IMR-90 (cell line): ENCODE data around the gene PLPP7. TPM values are rescaled to one million over a fixed set of nuclear protein-coding genes. Genes with fewer than 3 reads are reported as not detected.

Experiments used
- ATAC-seq: fragments of 200-7000 bp; cut with Tn5 transposase; 2 replicates; pipeline ENCODE4 v1.9.1; 2020; ENCODE audit warnings: low read depth, mild to moderate bottlenecking, moderate library complexity
- BruUV-seq: library from RNA; stranded (reverse); fragments of 400-500 nt; replicated peaks from 2 replicates; lab custom pipeline; 2021; lab: Mats Ljungman, UMichigan
- CTCF ChIA-PET: fragments of 300-600 bp; formaldehyde crosslinking; extraction: SDS; loops from one replicate; lab custom pipeline; 2021; ENCODE audit warnings: antibody characterized with exemption; lab: Yijun Ruan, JAX
- POLR2A ChIA-PET: fragments of 300-600 bp; sonication (Branson Sonifier 250); formaldehyde crosslinking; loops from one replicate; lab custom pipeline; 2022; ENCODE audit warnings: antibody characterized with exemption; ENCODE audit not compliant: unreplicated experiment; lab: Charles Lee
- DNase-seq: peaks from one replicate; pipeline ENCODE4 v3.0.0; 2013
- H2AFZ ChIP-seq: replicated peaks from 2 replicates; pipeline ENCODE3; 2013; ENCODE audit warnings: low read length, mild to moderate bottlenecking; ENCODE audit not compliant: poor library complexity
- H2AK5ac ChIP-seq: 2 replicates; pipeline ENCODE4 v1.6.1; 2013; ENCODE audit warnings: low read depth, low read length, inconsistent platforms
- H2AK9ac ChIP-seq: replicated peaks from 2 replicates; pipeline ENCODE3; 2013; ENCODE audit warnings: mild to moderate bottlenecking, low read depth, low read length, moderate library complexity; ENCODE audit not compliant: poor library complexity
- H2BK120ac ChIP-seq: 2 replicates; pipeline ENCODE4 v1.6.1; 2013; ENCODE audit warnings: low read depth, low read length, inconsistent platforms
- H2BK15ac ChIP-seq: 3 replicates; pipeline ENCODE4 v1.6.1; 2013; ENCODE audit warnings: low read depth, low read length, inconsistent platforms
- H2BK20ac ChIP-seq: 2 replicates; pipeline ENCODE4 v1.6.1; 2013; ENCODE audit warnings: low read depth, mild to moderate bottlenecking, inconsistent platforms, low read length, moderate library complexity
- H2BK5ac ChIP-seq: 2 replicates; pipeline ENCODE4 v1.6.1; 2013; ENCODE audit warnings: mild to moderate bottlenecking, low read depth, low read length, inconsistent platforms; ENCODE audit not compliant: poor library complexity, severe bottlenecking
- H3K14ac ChIP-seq: replicated peaks from 2 replicates; pipeline ENCODE4 v1.6.1; 2013; ENCODE audit warnings: low read depth, low read length, inconsistent platforms
- H3K18ac ChIP-seq: 2 replicates; pipeline ENCODE4 v1.6.1; 2013; ENCODE audit warnings: low read depth, low read length, control low read depth
- H3K23ac ChIP-seq: 2 replicates; pipeline ENCODE4 v1.6.1; 2013; ENCODE audit warnings: low read depth, low read length, inconsistent platforms
- H3K27ac ChIP-seq: 2 replicates; pipeline ENCODE4 v1.5.1; 2013; ENCODE audit warnings: mild to moderate bottlenecking, control low read depth, low read length; ENCODE audit not compliant: insufficient read depth
- H3K27me3 ChIP-seq: 2 replicates; pipeline ENCODE4 v1.6.1; 2013; ENCODE audit warnings: low read length; ENCODE audit not compliant: control insufficient read depth, insufficient read depth
- H3K36me3 ChIP-seq: 2 replicates; pipeline ENCODE4 v1.6.1; 2013; ENCODE audit warnings: low read length, mixed read lengths; ENCODE audit not compliant: control insufficient read depth, insufficient read depth
- H3K4ac ChIP-seq: 2 replicates; pipeline ENCODE4 v1.6.1; 2013; ENCODE audit warnings: low read depth, low read length, inconsistent platforms
- H3K4me1 ChIP-seq: 2 replicates; pipeline ENCODE4 v1.6.1; 2013; ENCODE audit warnings: low read length, mixed read lengths; ENCODE audit not compliant: control insufficient read depth, insufficient read depth
- H3K4me2 ChIP-seq: 2 replicates; pipeline ENCODE4 v1.6.1; 2013; ENCODE audit warnings: low read depth, mild to moderate bottlenecking, control low read depth, low read length, moderate library complexity
- H3K4me3 ChIP-seq: 2 replicates; pipeline ENCODE4 v1.5.1; 2013; ENCODE audit warnings: low read depth, mild to moderate bottlenecking, control low read depth, low read length, moderate library complexity; ENCODE audit not compliant: insufficient read depth
- H3K56ac ChIP-seq: 2 replicates; pipeline ENCODE4 v1.6.1; 2013; ENCODE audit warnings: low read length, inconsistent platforms; ENCODE audit not compliant: insufficient read depth; ENCODE audit errors: extremely low read depth
- H3K79me1 ChIP-seq, 2 experiments: 2 replicates each; pipeline ENCODE4 v1.6.1; 2013; ENCODE audit warnings: low read length in 2 of 2, inconsistent platforms in 1 of 2, low read depth in 1 of 2
- H3K9ac ChIP-seq: 2 replicates; pipeline ENCODE4 v1.6.1; 2013; ENCODE audit warnings: low read depth, low read length, control low read depth
- H3K9me1 ChIP-seq: 2 replicates; pipeline ENCODE4 v1.6.1; 2013; ENCODE audit warnings: low read length, inconsistent platforms; ENCODE audit not compliant: insufficient read depth
- H3K9me3 ChIP-seq: 2 replicates; pipeline ENCODE4 v1.6.1; 2013; ENCODE audit warnings: low read length; ENCODE audit not compliant: control insufficient read depth, insufficient read depth
- H4K20me1 ChIP-seq: 2 replicates; pipeline ENCODE4 v1.6.1; 2013; ENCODE audit warnings: low read length, inconsistent platforms; ENCODE audit not compliant: insufficient read depth
- H4K5ac ChIP-seq: 2 replicates; pipeline ENCODE4 v1.6.1; 2013; ENCODE audit warnings: mild to moderate bottlenecking, low read depth, low read length, control low read depth
- H4K8ac ChIP-seq, 2 experiments: 2 replicates each; pipeline ENCODE4 v1.6.1; 2013; ENCODE audit warnings: low read depth in 2 of 2, low read length in 2 of 2, control low read depth in 1 of 2, inconsistent platforms in 1 of 2
- H4K91ac ChIP-seq: 2 replicates; pipeline ENCODE4 v1.6.1; 2013; ENCODE audit warnings: low read depth, low read length, inconsistent platforms; ENCODE audit not compliant: insufficient read depth
- BHLHE40 ChIP-seq: fragments of 150-350 bp; IDR thresholded peaks from 2 replicates; pipeline ENCODE4 v1.6.1; 2016; ENCODE audit warnings: mild to moderate bottlenecking, low read depth, low read length
- CEBPB ChIP-seq: IDR thresholded peaks from 2 replicates; pipeline ENCODE4 v1.6.1; 2012; ENCODE audit warnings: low read depth, low read length, improper control_type of control experiment
- CHD1 ChIP-seq: IDR thresholded peaks from 2 replicates; pipeline ENCODE4 v1.6.1; 2012; ENCODE audit warnings: low read depth, low read length, improper control_type of control experiment
- CTCF ChIP-seq: conservative IDR thresholded peaks from 2 replicates; pipeline ENCODE4 v1.5.1; 2012; ENCODE audit warnings: mild to moderate bottlenecking, low read depth, low read length, improper control_type of control experiment
- ELK1 ChIP-seq: fragments of 150-350 bp; IDR thresholded peaks from 2 replicates; pipeline ENCODE4 v1.6.1; 2016; ENCODE audit warnings: low read depth, mild to moderate bottlenecking, low read length, moderate library complexity, borderline replicate concordance
- FOS ChIP-seq: fragments of 150-350 bp; IDR thresholded peaks from 2 replicates; pipeline ENCODE4 v1.6.1; 2016; ENCODE audit warnings: low read depth, low read length
- MAFK ChIP-seq: IDR thresholded peaks from 2 replicates; pipeline ENCODE4 v1.6.1; 2012; ENCODE audit warnings: low read depth, low read length, improper control_type of control experiment
- MAZ ChIP-seq: IDR thresholded peaks from 2 replicates; pipeline ENCODE4 v1.6.1; 2012; ENCODE audit warnings: low read depth, mild to moderate bottlenecking, low read length, improper control_type of control experiment, moderate library complexity, borderline replicate concordance
- MXI1 ChIP-seq: IDR thresholded peaks from 2 replicates; pipeline ENCODE4 v1.6.1; 2012; ENCODE audit warnings: low read depth, mild to moderate bottlenecking, low read length, moderate library complexity, borderline replicate concordance
- NFE2L2 ChIP-seq: fragments of 150-350 bp; IDR thresholded peaks from 2 replicates; pipeline ENCODE4 v1.6.1; 2016; ENCODE audit warnings: low read depth, mild to moderate bottlenecking, low read length
- POLR2A ChIP-seq: IDR thresholded peaks from 2 replicates; pipeline ENCODE4 v1.6.1; 2012; ENCODE audit warnings: mild to moderate bottlenecking, low read depth, low read length
- RAD21 ChIP-seq: IDR thresholded peaks from 2 replicates; pipeline ENCODE4 v1.6.1; 2012; ENCODE audit warnings: low read length, improper control_type of control experiment
- RCOR1 ChIP-seq: IDR thresholded peaks from 2 replicates; pipeline ENCODE4 v1.6.1; 2012; ENCODE audit warnings: mild to moderate bottlenecking, low read length, improper control_type of control experiment; ENCODE audit not compliant: insufficient replicate concordance
- RFX5 ChIP-seq: IDR thresholded peaks from 2 replicates; pipeline ENCODE4 v1.8.0; 2012; ENCODE audit warnings: low read depth, mild to moderate bottlenecking, low read length, moderate library complexity
- SMC3 ChIP-seq: fragments of 150-350 bp; IDR thresholded peaks from 2 replicates; pipeline ENCODE4 v1.6.1; 2016; ENCODE audit warnings: low read depth, mild to moderate bottlenecking, antibody characterized with exemption, low read length, moderate library complexity
- USF2 ChIP-seq: fragments of 150-350 bp; IDR thresholded peaks from 2 replicates; pipeline ENCODE4 v1.6.1; 2017; ENCODE audit warnings: mild to moderate bottlenecking, antibody characterized with exemption, low read length, low read depth
- WGBS, 2 experiments: methylation state at CpG; one replicate each; pipeline versions ENCODE4 v1.1.5 to v1.1.7; 2013; ENCODE audit warnings: missing lambda C conversion rate in 2 of 2; ENCODE audit not compliant: insufficient read length in 1 of 2; ENCODE audit errors: extremely low coverage in 2 of 2; 5-methylcytosine and 5-hydroxymethylcytosine counted together
- dilution Hi-C: fragments of 300-500 bp; cut with HindIII; formaldehyde crosslinking; loops from one replicate; pipeline ENCODE4 v1.14.3; 2018; ENCODE audit warnings: low sequenced_read_pairs; ENCODE audit not compliant: unreplicated experiment
- in situ Hi-C: fragments of 300-500 bp; cut with MboI; formaldehyde crosslinking; loops from 3 replicates; pipeline ENCODE4 v1.14.3; 2019; ENCODE audit warnings: low sequenced_read_pairs, inconsistent platforms, mixed read lengths
- intact Hi-C: fragments of 100-400 bp; cut with micrococcal nuclease; formaldehyde crosslinking; loops from 2 replicates; pipeline ENCODE4 v1.10.0; 2022
- polyA plus RNA-seq, 3 experiments: library from polyadenylated mRNA; depleted of rRNA; stranded (reverse); fragments of >200 nt; gene quantifications; 2 replicates each; pipeline ENCODE4 v1.2.3, GENCODE V29; 2012; ENCODE audit warnings: low replicate concordance in 1 of 3
- total RNA-seq: library from RNA; depleted of rRNA; stranded (reverse); fragments of >200 nt; gene quantifications from 2 replicates; pipeline ENCODE4 v1.2.3, GENCODE V29; 2012

The PLPP7 gene
- total and polyA plus RNA-seq, 2 of the 4 experiments (the other 2 are of a cell fraction) = 0.54 to 1.2 TPM

- TF ChIP-seq MAFK (no peak), CTCF (no peak), NFE2L2 (no peak), MXI1 (no peak), SMC3 (no peak), CHD1 (no peak), RFX5 (no peak), RCOR1 (no peak), CEBPB (no peak), ELK1 (no peak), BHLHE40 (no peak), USF2 (no peak), MAZ (no peak), POLR2A (no peak), FOS (no peak), RAD21 (no peak)
- WGBS, 2 experiments = 94% methylated on average over 3 of the region's 13 CpGs; no CpG with 5 or more reads in 1 of the 2 experiments
- no peak overlapping the region for H4K8ac ChIP-seq
- no TSS peak for BruUV-seq
- no peaks in the 10 kb centered on the region for H3K79me1 ChIP-seq
- no peaks in the 10 kb centered on the region for H3K36me3 ChIP-seq
- dilution Hi-C loops = no loop called here
- no peak overlapping the region for H2BK5ac ChIP-seq
- no peak overlapping the region for H2AFZ ChIP-seq
- no peak overlapping the region for H4K5ac ChIP-seq
- no peak overlapping the region for H3K4me3 ChIP-seq
- H2AK9ac ChIP-seq = no peak overlapping the region
- ChIA-PET POLR2A (no interaction called here), CTCF (no interaction called here)
- H2AK5ac ChIP-seq = no peak overlapping the region
- H4K91ac ChIP-seq = no peak overlapping the region
- no peak overlapping the region for H3K14ac ChIP-seq
- intact Hi-C loops = no loop called here
- H3K4me1 ChIP-seq = no peaks in the 10 kb centered on the region
- H2BK20ac ChIP-seq = no peak overlapping the region
- H3K4me2 ChIP-seq = no peak overlapping the region
- H3K27ac ChIP-seq = no peak overlapping the region
- no peaks in the 10 kb centered on the region for H3K9me3 ChIP-seq
- H3K18ac ChIP-seq = no peak overlapping the region
- ATAC-seq (peak; percentile 42; the same call in 1 of the 2 replicates), DNase-seq (peak; percentile 25)
- peaks cover 3% of the 10 kb centered on the region; the same call in 1 of the 2 replicates for H3K27me3 ChIP-seq
- no peak overlapping the region for H3K23ac ChIP-seq
- in situ Hi-C loops = no loop called here
- H3K9me1 ChIP-seq = no peaks in the 10 kb centered on the region
- no peak overlapping the region for H2BK120ac ChIP-seq
- H3K4ac ChIP-seq = no peak overlapping the region
- H2BK15ac ChIP-seq = no peak overlapping the region
- H3K56ac ChIP-seq = no peak overlapping the region
- no peak overlapping the region for H3K9ac ChIP-seq
- H4K20me1 ChIP-seq = no peaks in the 10 kb centered on the region
These were observed 27.0 kb upstream of the PLPP7 start for GRCh38 chr9:131262327-131263032.
